GM18868 (cell line): ENCODE measurements around the gene MTFR2.

Source experiments
- ATAC-seq: cut with Tn5 transposase; IDR thresholded peaks from one replicate; pipeline ENCODE4 v1.9.1; 2021; ENCODE audit warnings: mild to moderate bottlenecking, moderate library complexity; ENCODE audit not compliant: unreplicated experiment

Gene MTFR2

DNA sequence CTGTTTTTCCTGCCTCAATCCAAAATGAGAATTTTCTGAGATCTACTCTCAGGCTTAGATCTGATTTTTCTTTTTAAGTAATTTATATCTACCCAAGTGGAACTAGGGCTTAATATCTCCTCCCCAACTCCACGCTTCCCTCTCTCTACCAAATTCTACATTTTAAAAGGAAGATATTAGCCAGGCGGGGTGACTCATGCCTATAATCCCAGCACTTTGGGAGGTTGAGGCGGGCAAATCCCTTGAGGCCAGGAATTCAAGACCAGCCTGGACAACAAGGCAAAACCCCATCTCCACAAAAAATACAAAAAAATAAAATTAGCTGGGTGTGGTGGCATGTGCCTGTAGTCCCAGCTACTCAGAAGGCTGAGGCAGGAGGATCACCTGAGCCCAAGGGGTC, 61.0 kb downstream of the MTFR2 start:
- no peak for ATAC-seq

DNA sequence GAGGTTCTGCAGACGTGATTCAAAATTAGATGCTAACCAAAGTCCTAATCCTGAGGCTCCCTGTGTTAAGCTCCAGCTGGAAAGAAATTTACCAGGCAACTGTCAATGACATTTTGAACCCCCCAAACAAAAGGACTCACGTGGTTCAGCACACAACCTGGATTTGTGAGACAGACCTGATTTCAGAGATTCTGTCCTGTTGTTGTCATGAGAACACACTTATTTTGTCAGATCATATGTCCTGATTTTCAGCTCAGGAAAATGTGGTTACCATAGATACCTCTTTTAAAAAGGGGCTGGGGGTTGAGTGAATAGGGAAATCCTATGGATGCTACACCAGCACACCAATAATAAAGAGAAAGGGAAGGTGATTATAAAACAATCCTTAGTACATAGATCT, 61.6 kb downstream of the MTFR2 start:
- ATAC-seq: no peak

DNA sequence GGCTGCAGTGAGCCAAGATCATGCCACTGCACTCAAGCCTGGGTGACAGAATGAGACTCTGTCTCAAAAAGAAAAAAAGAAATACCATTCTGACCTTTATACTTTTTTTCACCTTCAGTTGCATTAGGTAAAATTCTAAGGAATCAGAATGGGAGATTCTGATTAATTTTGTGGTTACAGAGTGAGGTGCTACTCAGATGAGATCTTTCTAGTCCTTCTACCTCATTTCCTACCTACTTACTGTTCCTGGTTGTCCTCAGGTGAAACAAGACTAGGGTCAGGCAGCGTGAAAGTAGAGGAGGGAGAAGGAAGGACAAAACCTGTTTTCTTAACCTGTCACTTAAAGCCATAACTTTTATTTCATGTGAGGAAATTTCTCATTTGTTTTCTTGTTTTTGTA, 63.7 kb downstream of the MTFR2 start:
- ATAC-seq: no peak

DNA sequence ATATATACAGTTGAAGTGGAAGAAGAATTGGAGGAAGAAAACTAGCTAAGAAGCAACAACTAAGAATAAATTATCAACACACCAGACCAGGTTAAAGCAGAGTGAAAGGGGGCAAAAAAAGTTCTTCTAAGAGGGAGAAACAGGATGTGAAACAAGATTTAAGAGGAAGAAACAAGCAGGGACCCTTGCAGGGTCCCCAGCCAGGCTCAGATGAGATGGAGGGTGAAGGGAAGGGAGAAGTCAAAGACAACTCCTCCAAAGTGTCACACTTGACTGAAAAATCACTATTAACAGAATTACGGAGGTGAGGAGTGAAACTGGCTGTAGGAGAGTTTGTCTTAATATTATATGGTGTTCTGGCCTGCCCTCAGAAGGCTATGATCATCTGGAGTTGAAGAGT, 65.4 kb downstream of the MTFR2 start:
- ATAC-seq: no peak

DNA sequence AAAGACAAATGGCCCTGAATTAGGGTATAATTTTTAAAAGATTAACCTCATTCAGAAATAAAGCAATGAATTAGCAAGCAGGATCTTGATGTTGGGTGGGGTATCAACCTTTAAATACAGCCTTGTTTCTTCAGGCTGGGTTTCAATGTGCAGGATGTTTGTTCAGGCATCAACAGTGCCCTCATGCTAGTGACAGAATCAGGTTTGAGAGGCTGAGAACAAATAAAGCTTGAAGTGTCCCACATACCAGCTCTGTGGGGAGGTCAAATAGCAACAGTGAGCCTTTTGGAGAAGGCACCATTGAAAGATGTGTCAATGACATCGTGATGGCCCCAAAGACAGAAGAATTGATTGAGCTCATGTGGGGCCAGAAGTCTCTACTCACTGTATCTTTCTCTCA, 68.2 kb downstream of the MTFR2 start:
- ATAC-seq: no peak

DNA sequence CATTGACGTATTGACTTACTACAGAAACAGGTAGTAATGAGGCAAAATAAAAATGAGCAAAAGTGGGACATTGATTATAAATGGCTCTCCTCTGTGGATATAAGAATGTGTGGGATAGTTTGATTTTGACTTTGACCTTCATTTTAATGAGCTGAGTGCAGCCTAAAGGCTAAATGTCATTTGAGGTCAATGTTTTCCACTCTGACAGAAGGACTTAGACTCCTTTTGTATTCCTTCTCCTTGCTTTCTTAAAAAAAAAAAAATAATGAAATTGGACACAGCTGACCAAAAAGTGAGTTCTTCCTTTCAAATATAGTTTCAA, 68.6 kb downstream of the MTFR2 start:
- no peak for ATAC-seq
